ENCODE results near the gene ARSA.

DNA sequence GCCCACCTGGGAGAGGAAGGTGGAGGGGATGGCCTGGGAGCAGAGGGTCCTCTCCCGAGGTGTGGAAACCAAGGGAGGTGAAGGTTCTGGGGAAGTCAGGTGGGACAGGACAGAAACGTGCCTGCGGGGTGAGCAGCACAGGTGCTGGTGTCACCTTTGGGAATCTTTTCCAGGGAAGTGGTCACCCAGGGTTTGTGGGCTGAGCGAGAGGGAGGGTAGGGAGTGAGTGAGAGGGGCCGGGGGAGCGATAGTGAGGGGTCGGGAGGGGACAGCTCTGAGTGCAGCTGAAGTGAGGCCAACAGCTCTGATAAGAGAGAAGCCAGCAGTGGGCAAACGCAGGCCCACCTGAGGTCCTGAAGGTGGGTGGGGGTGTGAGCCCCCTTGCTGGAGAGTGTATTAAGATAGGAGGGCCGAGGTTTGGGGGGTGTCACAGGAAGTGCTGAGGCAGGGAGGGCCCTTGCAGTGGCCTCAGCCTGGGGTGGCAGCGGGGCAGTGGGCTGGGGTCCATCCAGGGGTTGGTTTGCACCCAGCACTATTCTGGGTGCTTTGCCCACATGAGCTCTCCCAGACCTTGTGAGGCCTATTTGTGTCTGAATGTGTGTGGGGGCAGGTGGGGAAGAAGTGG is 43.1 kb upstream of the ARSA start:
- TF ChIP-seq, protein P1, sequence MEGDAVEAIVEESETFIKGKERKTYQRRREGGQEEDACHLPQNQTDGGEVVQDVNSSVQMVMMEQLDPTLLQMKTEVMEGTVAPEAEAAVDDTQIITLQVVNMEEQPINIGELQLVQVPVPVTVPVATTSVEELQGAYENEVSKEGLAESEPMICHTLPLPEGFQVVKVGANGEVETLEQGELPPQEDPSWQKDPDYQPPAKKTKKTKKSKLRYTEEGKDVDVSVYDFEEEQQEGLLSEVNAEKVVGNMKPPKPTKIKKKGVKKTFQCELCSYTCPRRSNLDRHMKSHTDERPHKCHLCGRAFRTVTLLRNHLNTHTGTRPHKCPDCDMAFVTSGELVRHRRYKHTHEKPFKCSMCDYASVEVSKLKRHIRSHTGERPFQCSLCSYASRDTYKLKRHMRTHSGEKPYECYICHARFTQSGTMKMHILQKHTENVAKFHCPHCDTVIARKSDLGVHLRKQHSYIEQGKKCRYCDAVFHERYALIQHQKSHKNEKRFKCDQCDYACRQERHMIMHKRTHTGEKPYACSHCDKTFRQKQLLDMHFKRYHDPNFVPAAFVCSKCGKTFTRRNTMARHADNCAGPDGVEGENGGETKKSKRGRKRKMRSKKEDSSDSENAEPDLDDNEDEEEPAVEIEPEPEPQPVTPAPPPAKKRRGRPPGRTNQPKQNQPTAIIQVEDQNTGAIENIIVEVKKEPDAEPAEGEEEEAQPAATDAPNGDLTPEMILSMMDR (IDR thresholded peaks at IDR 0.05; ENCODE audit: low read length), result no peak
- TF ChIP-seq EZH2 (IDR thresholded peaks at IDR 0.05; ENCODE audit: borderline replicate concordance, low read length), result no peak

Measured in OCI-LY1 (cell line).